Activated CD4-positive, alpha-beta T cell treated with anti-CD3 and anti-CD28 coated beads, Interleukin-2, amount 50 U/mL, for 48 hours (primary cell): ENCODE data around the gene FMC1.
A peak's percentile ranks its signal among the peaks of the same experiment; 100 is the strongest.
"Not testable (repeated sequence)": the region's sequence is repeated elsewhere in the genome, so short reads cannot be mapped to it uniquely, and the experiment has no call there.

Source experiments
- DNase-seq, 2 experiments: peaks; one replicate each; pipeline ENCODE4 v3.0.0-alpha.2; 2020

Gene FMC1

GRCh38 chr7:139341776-139342226, 664 bp downstream of the FMC1 start:
- DNase-seq: no peak

- no peak for DNase-seq
These were observed 3.9 kb downstream of the FMC1 start for GRCh38 chr7:139345042-139345441.

GRCh38 chr7:139351027-139351426, 9.9 kb downstream of the FMC1 start:
- DNase-seq: no peak

GRCh38 chr7:139354729-139355128, 13.6 kb downstream of the FMC1 start:
- DNase-seq: no peak

GRCh38 chr7:139355320-139355719, 14.2 kb downstream of the FMC1 start:
- DNase-seq: no peak

GRCh38 chr7:139357729-139358506, 16.8 kb downstream of the FMC1 start:
- DNase-seq: not testable (repeated sequence)

- DNase-seq: peak; percentile 46 to 59
These were observed 17.6 kb downstream of the FMC1 start for GRCh38 chr7:139358541-139359365.

- DNase-seq: peak; percentile 99 to 100
These were observed 18.5 kb downstream of the FMC1 start, which contains the start of gene LUC7L2 for GRCh38 chr7:139359366-139360209. Gene LUC7L2, plus strand, starts transcription at chr7:139359894. Its CDS starts 368 bp downstream, at chr7:139360262.

- peak; percentile 98 to 99 for DNase-seq
These were observed 19.2 kb downstream of the FMC1 start for GRCh38 chr7:139360210-139360947.

GRCh38 chr7:139360948-139361307, 19.8 kb downstream of the FMC1 start:
- DNase-seq: no peak

- DNase-seq: no peak
These were observed 20.4 kb downstream of the FMC1 start for GRCh38 chr7:139361523-139361922.

GRCh38 chr7:139362302-139362701, 21.2 kb downstream of the FMC1 start:
- DNase-seq: no peak

GRCh38 chr7:139362981-139363380, 21.8 kb downstream of the FMC1 start:
- DNase-seq: no peak

GRCh38 chr7:139365336-139365735, 24.2 kb downstream of the FMC1 start:
- no peak for DNase-seq

GRCh38 chr7:139366400-139366799, 25.3 kb downstream of the FMC1 start:
- DNase-seq: no peak

- DNase-seq: no peak
These were observed 26.5 kb downstream of the FMC1 start for GRCh38 chr7:139367438-139368155.

GRCh38 chr7:139370301-139370942, 29.3 kb downstream of the FMC1 start:
- no peak for DNase-seq

GRCh38 chr7:139370943-139371313, 29.8 kb downstream of the FMC1 start:
- DNase-seq: no peak

GRCh38 chr7:139374246-139374645, 33.1 kb downstream of the FMC1 start:
- DNase-seq: no peak

GRCh38 chr7:139382439-139382838, 41.3 kb downstream of the FMC1 start:
- DNase-seq: no peak

GRCh38 chr7:139384611-139385010, 43.5 kb downstream of the FMC1 start:
- DNase-seq: no peak
